Nephron (organoid): ENCODE results near the gene PITPNC1.

Experiments
- H3K27ac Mint-ChIP-seq, 3 experiments: 2 replicates each; pipeline ENCODE4 v1.8.0; 2020; ENCODE audit warnings: mixed read lengths in 3 of 3, mild to moderate bottlenecking in 2 of 3, moderate library complexity in 1 of 3
- H3K27me3 Mint-ChIP-seq: 2 replicates; pipeline ENCODE4 v1.8.0; 2021; ENCODE audit warnings: low read depth, mild to moderate bottlenecking, moderate library complexity, mixed read lengths
- H3K36me3 Mint-ChIP-seq: 2 replicates; pipeline ENCODE4 v1.8.0; 2020; ENCODE audit warnings: low read depth, mixed read lengths
- H3K4me1 Mint-ChIP-seq: 2 replicates; pipeline ENCODE4 v1.8.0; 2020; ENCODE audit warnings: mixed read lengths
- H3K4me3 Mint-ChIP-seq, 3 experiments: 2 replicates each; pipeline ENCODE4 v1.8.0; 2020; ENCODE audit warnings: mild to moderate bottlenecking in 3 of 3, mixed read lengths in 3 of 3, moderate library complexity in 2 of 3
- H3K9me3 Mint-ChIP-seq: 2 replicates; pipeline ENCODE4 v1.8.0; 2020; ENCODE audit warnings: mixed read lengths
- CTCF ChIP-seq, 3 experiments: fragments of 200-600 bp; sonication (generic); IDR thresholded peaks; one replicate each; pipeline ENCODE4 v1.5.0; 2021; ENCODE audit warnings: antibody characterized with exemption in 3 of 3; ENCODE audit not compliant: unreplicated experiment in 3 of 3

Gene PITPNC1

GRCh38 chr17:67571478-67571877 is 194.4 kb downstream of the PITPNC1 start:
- Mint-ChIP-seq H3K9me3 (no peaks in the 10 kb centered on the region), H3K4me3 (no peak overlapping the region), H3K27ac (no peak overlapping the region), H3K4me1 (no peaks in the 10 kb centered on the region), H3K36me3 (no peaks in the 10 kb centered on the region), H3K27me3 (peaks cover 5% of the 10 kb centered on the region)
- TF ChIP-seq CTCF (IDR thresholded peaks at IDR 0.05; ENCODE audit: unreplicated experiment in 3 of 3): no peak

GRCh38 chr17:67573987-67574657 is 197.0 kb downstream of the PITPNC1 start:
- Mint-ChIP-seq H3K27ac (peak overlapping the region in 1 of 3 experiments; percentile 3), H3K4me1 (no peaks in the 10 kb centered on the region), H3K36me3 (no peaks in the 10 kb centered on the region), H3K9me3 (no peaks in the 10 kb centered on the region), H3K4me3 (no peak overlapping the region), H3K27me3 (peaks cover 5% of the 10 kb centered on the region)
- TF ChIP-seq CTCF (IDR thresholded peaks at IDR 0.05; ENCODE audit: unreplicated experiment in 3 of 3): no peak

- H3K36me3 Mint-ChIP-seq: no peaks in the 10 kb centered on the region
- H3K27me3 Mint-ChIP-seq: peaks cover 5% of the 10 kb centered on the region
- H3K9me3 Mint-ChIP-seq: no peaks in the 10 kb centered on the region
- peak overlapping the region in 2 of 3 experiments; percentile 3 to 54 for H3K27ac Mint-ChIP-seq
- no peak for TF ChIP-seq CTCF (IDR thresholded peaks at IDR 0.05; ENCODE audit: unreplicated experiment in 3 of 3)
- no peaks in the 10 kb centered on the region for H3K4me1 Mint-ChIP-seq
- H3K4me3 Mint-ChIP-seq: peak overlapping the region in 1 of 3 experiments; percentile 42
Measured at GRCh38 chr17:67574658-67575293, 197.7 kb downstream of the PITPNC1 start.

GRCh38 chr17:67575325-67575724 is 198.2 kb downstream of the PITPNC1 start:
- H3K4me1 Mint-ChIP-seq: no peaks in the 10 kb centered on the region
- TF ChIP-seq CTCF (IDR thresholded peaks at IDR 0.05; ENCODE audit: unreplicated experiment in 3 of 3): peak; percentile 13 to 37 (median 36)
- peak overlapping the region; percentile 3 to 76 (median 54) for H3K27ac Mint-ChIP-seq
- peak overlapping the region in 1 of 3 experiments; percentile 42 for H3K4me3 Mint-ChIP-seq
- peaks cover 5% of the 10 kb centered on the region for H3K27me3 Mint-ChIP-seq
- no peaks in the 10 kb centered on the region for H3K36me3 Mint-ChIP-seq
- no peaks in the 10 kb centered on the region for H3K9me3 Mint-ChIP-seq

GRCh38 chr17:67576471-67577115 is 199.5 kb downstream of the PITPNC1 start:
- Mint-ChIP-seq H3K27ac (peak overlapping the region; percentile 36 to 50 (median 50)), H3K4me3 (no peak overlapping the region), H3K4me1 (no peaks in the 10 kb centered on the region), H3K9me3 (no peaks in the 10 kb centered on the region), H3K27me3 (peaks cover 5% of the 10 kb centered on the region), H3K36me3 (no peaks in the 10 kb centered on the region)
- no peak for TF ChIP-seq CTCF (IDR thresholded peaks at IDR 0.05; ENCODE audit: unreplicated experiment in 3 of 3)
